Activated B cell treated with CpG ODN at 0.5 μM for 24 hours (primary cell): ENCODE results near the gene H6PD. TPM values are rescaled to one million over a fixed set of nuclear protein-coding genes. Genes with fewer than 3 reads are reported as not detected.

Experiments used
- ATAC-seq: fragments of 200-7000 bp; cut with Tn5 transposase; one replicate; pipeline ENCODE4 v1.10.0; 2021; ENCODE audit warnings: low read depth, mild to moderate bottlenecking, moderate library complexity
- CTCF ChIA-PET: fragments of 350-600 bp; sonication (Branson Sonifier 250); formaldehyde crosslinking; loops from one replicate; lab custom pipeline; 2021; ENCODE audit warnings: antibody characterized with exemption; lab: Charles Lee
- POLR2A ChIA-PET: fragments of 350-600 bp; sonication (Branson Sonifier 250); formaldehyde crosslinking; loops from one replicate; lab custom pipeline; 2021; ENCODE audit warnings: antibody characterized with exemption; lab: Charles Lee
- DNase-seq: peaks from one replicate; pipeline ENCODE4 v3.0.0; 2022
- H3K27ac Mint-ChIP-seq: one replicate; pipeline ENCODE4 v1.8.0; 2020; ENCODE audit warnings: mixed read lengths
- H3K27me3 Mint-ChIP-seq: one replicate; pipeline ENCODE4 v1.8.0; 2021; ENCODE audit warnings: mixed read lengths
- H3K36me3 Mint-ChIP-seq: one replicate; pipeline ENCODE4 v1.8.0; 2021; ENCODE audit warnings: low read depth, mixed read lengths
- H3K4me1 Mint-ChIP-seq: one replicate; pipeline ENCODE4 v1.8.0; 2021; ENCODE audit warnings: mixed read lengths
- H3K4me3 Mint-ChIP-seq: one replicate; pipeline ENCODE4 v1.8.0; 2020; ENCODE audit warnings: mild to moderate bottlenecking, mixed read lengths
- H3K9me3 Mint-ChIP-seq: one replicate; pipeline ENCODE4 v1.8.0; 2020; ENCODE audit warnings: mixed read lengths
- intact Hi-C: fragments of 100-400 bp; cut with micrococcal nuclease; formaldehyde crosslinking; loops from one replicate; pipeline ENCODE4 v1.15.1; 2024
- total RNA-seq: library from RNA; stranded (reverse); gene quantifications from 2 replicates; pipeline ENCODE4 v1.2.3, GENCODE V29; 2022
- TF ChIP-seq, protein P1 (sequence below): fragments of 200-600 bp; IDR thresholded peaks from one replicate; pipeline ENCODE4 v1.8.0; 2022; ENCODE audit warnings: antibody characterized with exemption, mild to moderate bottlenecking

H6PD gene
- total RNA-seq, 1 donor from 2014 or later, result 21.9 TPM

GRCh38 chr1:9253453-9254105 is 19.0 kb downstream of the H6PD start:
- intact Hi-C loops, result no loop called here
- TF ChIP-seq, protein P1, sequence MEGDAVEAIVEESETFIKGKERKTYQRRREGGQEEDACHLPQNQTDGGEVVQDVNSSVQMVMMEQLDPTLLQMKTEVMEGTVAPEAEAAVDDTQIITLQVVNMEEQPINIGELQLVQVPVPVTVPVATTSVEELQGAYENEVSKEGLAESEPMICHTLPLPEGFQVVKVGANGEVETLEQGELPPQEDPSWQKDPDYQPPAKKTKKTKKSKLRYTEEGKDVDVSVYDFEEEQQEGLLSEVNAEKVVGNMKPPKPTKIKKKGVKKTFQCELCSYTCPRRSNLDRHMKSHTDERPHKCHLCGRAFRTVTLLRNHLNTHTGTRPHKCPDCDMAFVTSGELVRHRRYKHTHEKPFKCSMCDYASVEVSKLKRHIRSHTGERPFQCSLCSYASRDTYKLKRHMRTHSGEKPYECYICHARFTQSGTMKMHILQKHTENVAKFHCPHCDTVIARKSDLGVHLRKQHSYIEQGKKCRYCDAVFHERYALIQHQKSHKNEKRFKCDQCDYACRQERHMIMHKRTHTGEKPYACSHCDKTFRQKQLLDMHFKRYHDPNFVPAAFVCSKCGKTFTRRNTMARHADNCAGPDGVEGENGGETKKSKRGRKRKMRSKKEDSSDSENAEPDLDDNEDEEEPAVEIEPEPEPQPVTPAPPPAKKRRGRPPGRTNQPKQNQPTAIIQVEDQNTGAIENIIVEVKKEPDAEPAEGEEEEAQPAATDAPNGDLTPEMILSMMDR, result no peak
- DNase-seq (no peak), ATAC-seq (no peak)
- Mint-ChIP-seq H3K27ac (no peak overlapping the region), H3K4me3 (no peak overlapping the region), H3K36me3 (peaks cover 39% of the 10 kb centered on the region), H3K27me3 (no peaks in the 10 kb centered on the region), H3K9me3 (no peaks in the 10 kb centered on the region), H3K4me1 (no peaks in the 10 kb centered on the region)
- POLR2A ChIA-PET, result no interaction called here
- CTCF ChIA-PET, result no interaction called here

DNA sequence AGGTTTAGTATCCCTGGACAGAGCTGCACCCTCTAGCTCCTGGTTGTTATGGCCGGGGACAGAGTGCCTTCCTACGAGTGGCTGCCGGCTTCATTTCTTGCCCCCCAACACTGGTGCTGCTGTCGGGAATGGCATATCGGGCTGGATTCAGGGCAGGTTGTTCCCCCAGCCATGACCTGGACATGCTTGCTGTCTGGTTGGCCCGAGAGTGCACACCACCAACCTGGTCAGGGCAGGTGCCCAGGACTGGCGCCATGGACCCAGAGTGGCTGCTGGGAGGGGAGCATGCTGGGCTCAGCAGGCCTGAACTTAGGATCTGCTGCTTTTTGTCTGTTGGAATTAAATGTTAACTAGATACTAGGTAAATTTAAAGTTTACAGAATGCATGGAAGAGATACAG is 21.8 kb downstream of the H6PD start:
- Mint-ChIP-seq H3K27me3 (no peaks in the 10 kb centered on the region), H3K4me3 (no peak overlapping the region), H3K36me3 (peaks cover 39% of the 10 kb centered on the region), H3K4me1 (peaks cover 2% of the 10 kb centered on the region), H3K27ac (no peak overlapping the region), H3K9me3 (no peaks in the 10 kb centered on the region)
- TF ChIP-seq, protein P1, result no peak
- ATAC-seq (no peak), DNase-seq (no peak)
- ChIA-PET CTCF (no interaction called here), POLR2A (no interaction called here)
- intact Hi-C loops, result no loop called here

DNA sequence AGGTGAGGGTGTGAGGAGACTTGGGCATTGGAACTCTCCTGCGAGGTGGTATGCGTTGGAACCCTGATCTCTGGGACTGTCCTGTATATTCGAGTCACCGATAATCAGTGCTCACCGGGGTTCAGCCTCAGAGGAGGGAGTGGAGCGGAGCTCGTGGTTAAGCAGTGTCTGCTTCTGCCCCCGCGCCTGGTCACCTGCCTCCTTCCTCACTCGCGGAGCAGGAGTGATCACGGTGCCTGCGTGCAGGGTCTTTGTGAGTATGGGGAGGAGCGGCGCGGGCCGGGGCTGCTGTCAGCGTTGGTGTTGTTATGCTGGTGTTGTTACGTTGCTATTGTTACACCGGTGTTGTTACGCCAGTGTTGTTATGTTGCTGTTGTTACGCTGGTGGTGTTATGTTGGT is 23.3 kb downstream of the H6PD start:
- no peaks in the 10 kb centered on the region for H3K27me3 Mint-ChIP-seq
- CTCF ChIA-PET, result no interaction called here
- no peak overlapping the region for H3K27ac Mint-ChIP-seq
- POLR2A ChIA-PET, result no interaction called here
- intact Hi-C loops, result no loop called here
- no peak for DNase-seq
- H3K9me3 Mint-ChIP-seq, result no peaks in the 10 kb centered on the region
- H3K4me1 Mint-ChIP-seq, result peaks cover 2% of the 10 kb centered on the region
- TF ChIP-seq, protein P1, result no peak
- ATAC-seq, result no peak
- peaks cover 42% of the 10 kb centered on the region for H3K36me3 Mint-ChIP-seq
- no peak overlapping the region for H3K4me3 Mint-ChIP-seq

GRCh38 chr1:9258629-9259028 is 24.1 kb downstream of the H6PD start:
- TF ChIP-seq, protein P1, result no peak
- no peaks in the 10 kb centered on the region for H3K9me3 Mint-ChIP-seq

DNA sequence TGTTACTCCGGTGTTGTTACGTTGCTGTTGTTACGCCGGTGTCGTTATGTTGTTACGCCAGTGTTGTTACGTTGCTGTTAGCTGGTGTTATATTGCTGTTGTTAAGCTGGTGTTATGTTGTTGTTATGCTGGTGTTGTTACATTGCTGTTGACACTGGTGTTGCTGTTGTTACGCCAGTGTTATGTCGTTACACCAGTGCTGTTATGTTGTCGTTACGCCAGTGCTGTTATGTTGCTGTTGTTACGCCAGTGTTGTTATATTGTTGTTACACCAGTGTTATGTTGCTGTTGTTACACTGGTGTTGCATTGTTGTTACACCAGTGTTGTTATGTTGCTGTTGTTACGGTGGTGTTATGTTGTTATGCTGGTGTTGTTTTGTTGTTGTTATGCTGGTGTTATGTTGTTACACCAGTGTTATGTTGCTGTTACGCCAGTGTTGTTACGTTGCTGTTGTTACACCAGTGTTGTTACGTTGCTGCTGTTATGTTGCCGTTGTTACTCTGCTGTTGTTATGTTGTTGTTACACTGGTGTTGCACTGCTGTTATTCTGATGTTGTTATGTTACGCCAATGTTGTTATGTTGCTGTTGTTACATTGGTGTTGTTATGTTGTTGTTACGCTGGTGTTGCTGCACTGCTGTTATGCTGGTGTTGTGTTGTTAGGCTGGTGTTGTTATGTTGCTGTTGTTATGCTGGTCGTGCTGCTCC is 25.6 kb downstream of the H6PD start:
- no peaks in the 10 kb centered on the region for H3K27me3 Mint-ChIP-seq
- no peak for ATAC-seq
- ChIA-PET POLR2A (no interaction called here), CTCF (no interaction called here)
- no peak for DNase-seq
- H3K9me3 Mint-ChIP-seq, result no peaks in the 10 kb centered on the region
- TF ChIP-seq, protein P1, result no peak
- H3K36me3 Mint-ChIP-seq, result peaks cover 55% of the 10 kb centered on the region
- intact Hi-C loops, result no loop called here
- peaks cover 2% of the 10 kb centered on the region for H3K4me1 Mint-ChIP-seq
- H3K4me3 Mint-ChIP-seq, result no peak overlapping the region
- no peak overlapping the region for H3K27ac Mint-ChIP-seq

More at GRCh38 chr1:9258629-9259028, 24.1 kb downstream of the H6PD start:
- intact Hi-C loops, result no loop called here
- H3K27ac Mint-ChIP-seq, result no peak overlapping the region
- no peak for ATAC-seq
- CTCF ChIA-PET, result no interaction called here
- H3K4me1 Mint-ChIP-seq, result peaks cover 2% of the 10 kb centered on the region
- POLR2A ChIA-PET, result no interaction called here
- peaks cover 44% of the 10 kb centered on the region for H3K36me3 Mint-ChIP-seq
- no peak overlapping the region for H3K4me3 Mint-ChIP-seq
- no peaks in the 10 kb centered on the region for H3K27me3 Mint-ChIP-seq
- no peak for DNase-seq
